HUES64 (cell line): ENCODE results near the gene DDX28.

Experiments used
- H3K27ac ChIP-seq: 2 replicates; pipeline ENCODE4 v1.7.0; 2013; ENCODE audit warnings: low read depth, low read length, inconsistent platforms
- H3K27me3 ChIP-seq: 2 replicates; pipeline ENCODE4 v1.6.1; 2013; ENCODE audit warnings: mild to moderate bottlenecking, low read length; ENCODE audit not compliant: insufficient read depth
- H3K36me3 ChIP-seq: 2 replicates; pipeline ENCODE4 v1.6.1; 2013; ENCODE audit warnings: mild to moderate bottlenecking, low read length; ENCODE audit not compliant: insufficient read depth
- H3K4me1 ChIP-seq: 2 replicates; pipeline ENCODE4 v1.6.1; 2013; ENCODE audit warnings: mild to moderate bottlenecking, low read length, moderate library complexity; ENCODE audit not compliant: insufficient read depth
- H3K4me3 ChIP-seq: 2 replicates; pipeline ENCODE4 v1.5.1; 2013; ENCODE audit warnings: mild to moderate bottlenecking, low read length, moderate library complexity
- H3K9ac ChIP-seq: 2 replicates; pipeline ENCODE4 v1.6.1; 2013; ENCODE audit warnings: mild to moderate bottlenecking, low read depth, low read length
- H3K9me3 ChIP-seq: 2 replicates; pipeline ENCODE4 v1.6.1; 2013; ENCODE audit warnings: low read depth, low read length; ENCODE audit not compliant: insufficient read depth
- WGBS: fragments of 150-250, 120-280 bp; methylation state at CpG from one replicate; pipeline ENCODE4 v1.1.7; 2013; ENCODE audit warnings: missing lambda C conversion rate; 5-methylcytosine and 5-hydroxymethylcytosine counted together

DDX28 gene

GRCh38 chr16:68062910-68063393, 39.9 kb upstream of the DDX28 start:
- Histone ChIP-seq H3K27me3 (no peaks in the 10 kb centered on the region), H3K9ac (no peak overlapping the region), H3K36me3 (peaks cover 33% of the 10 kb centered on the region), H3K9me3 (no peaks in the 10 kb centered on the region), H3K4me3 (no peak overlapping the region), H3K4me1 (no peaks in the 10 kb centered on the region), H3K27ac (no peak overlapping the region)
- WGBS: 98% methylated on average over 4 of the region's 4 CpGs

- H3K27me3 ChIP-seq: no peaks in the 10 kb centered on the region
- no peak overlapping the region for H3K9ac ChIP-seq
- H3K9me3 ChIP-seq: no peaks in the 10 kb centered on the region
- WGBS: 87% methylated on average over 3 of the region's 3 CpGs
- H3K4me1 ChIP-seq: no peaks in the 10 kb centered on the region
- peaks cover 31% of the 10 kb centered on the region for H3K36me3 ChIP-seq
- no peak overlapping the region for H3K27ac ChIP-seq
- no peak overlapping the region for H3K4me3 ChIP-seq
Measured at GRCh38 chr16:68061396-68061795, 38.4 kb upstream of the DDX28 start.

GRCh38 chr16:68059804-68060203, 36.8 kb upstream of the DDX28 start:
- Histone ChIP-seq H3K27me3 (no peaks in the 10 kb centered on the region), H3K9ac (no peak overlapping the region), H3K4me1 (no peaks in the 10 kb centered on the region), H3K27ac (no peak overlapping the region), H3K9me3 (no peaks in the 10 kb centered on the region), H3K4me3 (no peak overlapping the region), H3K36me3 (peaks cover 32% of the 10 kb centered on the region)

- H3K27me3 ChIP-seq: no peaks in the 10 kb centered on the region
- no peak overlapping the region for H3K9ac ChIP-seq
- H3K4me3 ChIP-seq: no peak overlapping the region
- H3K9me3 ChIP-seq: no peaks in the 10 kb centered on the region
- peaks cover 53% of the 10 kb centered on the region for H3K36me3 ChIP-seq
- 95% methylated on average over 3 of the region's 3 CpGs for WGBS
- no peaks in the 10 kb centered on the region for H3K4me1 ChIP-seq
- no peak overlapping the region for H3K27ac ChIP-seq
Measured at GRCh38 chr16:68055395-68055794, 32.4 kb upstream of the DDX28 start.

- H3K27ac ChIP-seq: no peak overlapping the region
- no peaks in the 10 kb centered on the region for H3K4me1 ChIP-seq
- H3K9ac ChIP-seq: no peak overlapping the region
- no peak overlapping the region for H3K4me3 ChIP-seq
- H3K36me3 ChIP-seq: peaks cover 41% of the 10 kb centered on the region
- WGBS: 96% methylated on average over 2 of the region's 2 CpGs
- H3K9me3 ChIP-seq: no peaks in the 10 kb centered on the region
- H3K27me3 ChIP-seq: no peaks in the 10 kb centered on the region
Measured at GRCh38 chr16:68049449-68049848, 26.4 kb upstream of the DDX28 start.

- 94% methylated on average over 2 of the region's 2 CpGs for WGBS
- Histone ChIP-seq H3K27ac (no peak overlapping the region), H3K4me3 (no peak overlapping the region), H3K9ac (no peak overlapping the region), H3K27me3 (no peaks in the 10 kb centered on the region), H3K36me3 (peaks cover 33% of the 10 kb centered on the region), H3K9me3 (no peaks in the 10 kb centered on the region), H3K4me1 (no peaks in the 10 kb centered on the region)
Measured at GRCh38 chr16:68047987-68048386, 25.0 kb upstream of the DDX28 start.

- H3K36me3 ChIP-seq: peaks cover 32% of the 10 kb centered on the region
Measured at GRCh38 chr16:68046106-68046505, 23.1 kb upstream of the DDX28 start.

GRCh38 chr16:68041783-68042182, 18.8 kb upstream of the DDX28 start:
- Histone ChIP-seq H3K27ac (no peak overlapping the region), H3K36me3 (peaks cover 31% of the 10 kb centered on the region), H3K4me3 (no peak overlapping the region), H3K4me1 (no peaks in the 10 kb centered on the region), H3K27me3 (no peaks in the 10 kb centered on the region), H3K9me3 (no peaks in the 10 kb centered on the region), H3K9ac (no peak overlapping the region)
- whole genome bisulfite sequencing: 100% methylated on average over 1 of the region's 2 CpGs

More at GRCh38 chr16:68046106-68046505, 23.1 kb upstream of the DDX28 start:
- Histone ChIP-seq H3K9me3 (no peaks in the 10 kb centered on the region), H3K9ac (no peak overlapping the region), H3K27ac (no peak overlapping the region), H3K4me1 (no peaks in the 10 kb centered on the region), H3K27me3 (no peaks in the 10 kb centered on the region), H3K4me3 (no peak overlapping the region)
- 98% methylated on average over 7 of the region's 7 CpGs for WGBS

- H3K4me1 ChIP-seq: no peaks in the 10 kb centered on the region
- no peak overlapping the region for H3K9ac ChIP-seq
- H3K27ac ChIP-seq: no peak overlapping the region
- no peak overlapping the region for H3K4me3 ChIP-seq
- peaks cover 31% of the 10 kb centered on the region for H3K36me3 ChIP-seq
- 73% methylated on average over 13 of the region's 14 CpGs for WGBS
- H3K9me3 ChIP-seq: no peaks in the 10 kb centered on the region
- H3K27me3 ChIP-seq: no peaks in the 10 kb centered on the region
Measured at GRCh38 chr16:68040506-68041288, 17.7 kb upstream of the DDX28 start.

GRCh38 chr16:68037841-68038597, 15.0 kb upstream of the DDX28 start:
- H3K4me3 ChIP-seq: no peak overlapping the region
- no peaks in the 10 kb centered on the region for H3K4me1 ChIP-seq
- WGBS: 95% methylated on average over 9 of the region's 9 CpGs
- H3K9me3 ChIP-seq: no peaks in the 10 kb centered on the region
- H3K27ac ChIP-seq: no peak overlapping the region
- no peak overlapping the region for H3K9ac ChIP-seq
- H3K36me3 ChIP-seq: peaks cover 26% of the 10 kb centered on the region
- H3K27me3 ChIP-seq: no peaks in the 10 kb centered on the region

- no peaks in the 10 kb centered on the region for H3K27me3 ChIP-seq
- no peak overlapping the region for H3K9ac ChIP-seq
- H3K4me3 ChIP-seq: no peak overlapping the region
- no peaks in the 10 kb centered on the region for H3K9me3 ChIP-seq
- 96% methylated on average over 2 of the region's 2 CpGs for WGBS
- H3K4me1 ChIP-seq: no peaks in the 10 kb centered on the region
- no peak overlapping the region for H3K27ac ChIP-seq
- peaks cover 19% of the 10 kb centered on the region; the same call in 1 of the 2 replicates for H3K36me3 ChIP-seq
Measured at GRCh38 chr16:68035227-68035626, 12.2 kb upstream of the DDX28 start.
